Loucy (cell line): ENCODE measurements around the gene KRTAP13-2.

Experiments used
- CTCF ChIP-seq: fragments of 200-600 bp; sonication (generic); conservative IDR thresholded peaks from 2 replicates; pipeline ENCODE4 v1.5.1; 2014; ENCODE audit warnings: mild to moderate bottlenecking, antibody characterized with exemption, low read length
- EZH2phosphoT487 ChIP-seq: fragments of 200-600 bp; IDR thresholded peaks from 2 replicates; pipeline ENCODE4 v1.6.1; 2018; ENCODE audit warnings: antibody characterized with exemption, mild to moderate bottlenecking, moderate library complexity, borderline replicate concordance

- no peak for TF ChIP-seq CTCF
- TF ChIP-seq EZH2phosphoT487: no peak
Observed at GRCh38 chr21:30326390-30326789, 45.7 kb downstream of the KRTAP13-2 start.
